GM21381 (cell line): Measurements from ENCODE around the gene ECM2.
"Not testable (repeated sequence)": the region's sequence is repeated elsewhere in the genome, so short reads cannot be mapped to it uniquely, and the experiment has no call there.

Experiments used
- ATAC-seq: cut with Tn5 transposase; IDR thresholded peaks from one replicate; pipeline ENCODE4 v1.9.1; 2021; ENCODE audit warnings: mild to moderate bottlenecking, moderate library complexity; ENCODE audit not compliant: unreplicated experiment

Gene ECM2

GRCh38 chr9:92535940-92536850 lies at the start of gene ECM2:
Gene ECM2 (minus strand): TSS chr9:92535990. CDS start chr9:92522866, 13,124 bp downstream.
- ATAC-seq, result no peak

- no peak for ATAC-seq
Measured at GRCh38 chr9:92576175-92576574, 40.4 kb upstream of the ECM2 start.

- ATAC-seq, result not testable (repeated sequence)
Measured at GRCh38 chr9:92573612-92574011, 37.8 kb upstream of the ECM2 start.

- not testable (repeated sequence) for ATAC-seq
Measured at GRCh38 chr9:92571871-92572270, 36.1 kb upstream of the ECM2 start.

GRCh38 chr9:92564982-92565381 lies 29.2 kb upstream of the ECM2 start:
- ATAC-seq, result no peak

- no peak for ATAC-seq
Measured at GRCh38 chr9:92564504-92564903, 28.7 kb upstream of the ECM2 start.

- no peak for ATAC-seq
Measured at GRCh38 chr9:92563116-92564100, 27.6 kb upstream of the ECM2 start.

GRCh38 chr9:92562461-92562967 lies 26.7 kb upstream of the ECM2 start:
- no peak for ATAC-seq

- no peak for ATAC-seq
Measured at GRCh38 chr9:92561374-92562330, 25.9 kb upstream of the ECM2 start.

GRCh38 chr9:92558612-92559374 lies 23.0 kb upstream of the ECM2 start:
- ATAC-seq, result no peak

GRCh38 chr9:92550765-92551164 lies 15.0 kb upstream of the ECM2 start:
- ATAC-seq, result no peak

GRCh38 chr9:92547356-92547755 lies 11.6 kb upstream of the ECM2 start:
- ATAC-seq, result no peak

- no peak for ATAC-seq
Measured at GRCh38 chr9:92545002-92545510, 9.3 kb upstream of the ECM2 start.

- no peak for ATAC-seq
Measured at GRCh38 chr9:92543972-92544371, 8.2 kb upstream of the ECM2 start.

GRCh38 chr9:92538541-92538940 lies 2.8 kb upstream of the ECM2 start:
- ATAC-seq, result no peak

- no peak for ATAC-seq
Measured at GRCh38 chr9:92534674-92535073, 1.1 kb downstream of the ECM2 start.

GRCh38 chr9:92534204-92534603 lies 1.6 kb downstream of the ECM2 start:
- ATAC-seq, result no peak

- no peak for ATAC-seq
Measured at GRCh38 chr9:92530893-92531292, 4.9 kb downstream of the ECM2 start.

GRCh38 chr9:92529124-92529523 lies 6.7 kb downstream of the ECM2 start:
- ATAC-seq, result no peak
